Measurements from ENCODE around the gene EIF4H.
A peak's percentile ranks its signal among the peaks of the same experiment; 100 is the strongest.
"Not testable (repeated sequence)": the region's sequence is repeated elsewhere in the genome, so short reads cannot be mapped to it uniquely, and the experiment has no call there.

Gene EIF4H

DNA sequence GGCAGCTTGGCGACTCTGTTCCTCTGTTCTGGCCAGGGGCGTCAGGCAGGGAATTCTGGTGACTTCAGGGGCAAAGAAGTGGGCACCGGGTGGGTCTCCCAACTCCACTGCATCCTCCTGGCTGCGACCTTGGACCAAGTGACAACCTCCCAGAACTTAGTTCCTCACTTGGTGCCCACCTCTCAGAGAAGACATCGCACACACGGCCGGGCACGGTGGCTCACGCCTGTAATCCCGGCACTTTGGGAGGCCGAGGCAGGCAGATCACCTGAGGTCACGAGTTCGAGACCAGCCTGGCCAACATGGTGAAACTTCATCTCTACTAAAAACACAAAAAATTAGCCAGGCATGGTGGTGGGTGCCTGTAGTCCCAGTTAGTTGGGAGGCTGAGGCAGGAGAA, 50.8 kb downstream of the EIF4H start:
- DNase-seq (ENCODE audit: low spot score), result not testable (repeated sequence)

DNA sequence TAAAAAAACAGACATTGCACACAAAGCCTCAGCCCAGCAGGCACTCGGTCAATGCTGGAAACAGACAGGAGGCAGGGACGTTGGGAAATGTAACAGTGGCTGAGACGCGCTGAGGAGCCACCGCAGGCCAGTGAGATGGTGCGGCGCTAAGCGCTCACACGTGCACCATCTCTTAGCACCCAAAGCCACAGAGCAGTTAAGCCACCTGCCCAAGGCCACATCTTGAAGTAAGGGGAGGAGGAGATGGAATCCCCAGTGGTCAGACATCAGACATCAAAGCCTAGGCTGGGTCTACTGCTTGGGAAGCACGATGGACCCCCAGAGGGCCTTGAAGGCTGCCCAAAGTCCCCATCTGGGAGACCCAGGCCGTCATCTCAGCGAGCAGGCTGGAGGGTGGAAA, 51.2 kb downstream of the EIF4H start:
- no peak for DNase-seq (ENCODE audit: low spot score)

DNA sequence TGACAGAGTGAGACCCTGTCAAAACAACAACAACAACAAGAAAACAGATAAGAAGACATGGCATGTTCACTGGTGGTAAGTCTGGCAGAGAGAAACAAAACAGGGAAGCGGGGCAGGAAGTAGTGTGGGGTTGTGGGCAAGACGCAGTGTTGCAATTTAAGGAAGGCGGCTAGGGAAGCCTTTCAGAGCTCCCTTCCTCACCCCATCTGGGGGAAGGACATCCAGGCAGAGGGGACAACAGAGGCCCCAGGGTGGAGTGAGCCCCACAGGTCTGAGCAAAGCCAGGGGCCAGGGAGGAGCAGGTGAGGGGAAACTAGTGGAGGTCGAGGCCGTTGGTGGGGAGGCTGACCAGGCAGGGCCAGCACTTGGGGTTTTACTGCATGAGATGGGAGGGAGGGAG, 52.5 kb downstream of the EIF4H start:
- DNase-seq (ENCODE audit: low spot score), result no peak

- DNase-seq (ENCODE audit: low spot score), result peak; percentile 48
These were observed 55.1 kb downstream of the EIF4H start for GRCh38 chr7:74228951-74229900.

DNA sequence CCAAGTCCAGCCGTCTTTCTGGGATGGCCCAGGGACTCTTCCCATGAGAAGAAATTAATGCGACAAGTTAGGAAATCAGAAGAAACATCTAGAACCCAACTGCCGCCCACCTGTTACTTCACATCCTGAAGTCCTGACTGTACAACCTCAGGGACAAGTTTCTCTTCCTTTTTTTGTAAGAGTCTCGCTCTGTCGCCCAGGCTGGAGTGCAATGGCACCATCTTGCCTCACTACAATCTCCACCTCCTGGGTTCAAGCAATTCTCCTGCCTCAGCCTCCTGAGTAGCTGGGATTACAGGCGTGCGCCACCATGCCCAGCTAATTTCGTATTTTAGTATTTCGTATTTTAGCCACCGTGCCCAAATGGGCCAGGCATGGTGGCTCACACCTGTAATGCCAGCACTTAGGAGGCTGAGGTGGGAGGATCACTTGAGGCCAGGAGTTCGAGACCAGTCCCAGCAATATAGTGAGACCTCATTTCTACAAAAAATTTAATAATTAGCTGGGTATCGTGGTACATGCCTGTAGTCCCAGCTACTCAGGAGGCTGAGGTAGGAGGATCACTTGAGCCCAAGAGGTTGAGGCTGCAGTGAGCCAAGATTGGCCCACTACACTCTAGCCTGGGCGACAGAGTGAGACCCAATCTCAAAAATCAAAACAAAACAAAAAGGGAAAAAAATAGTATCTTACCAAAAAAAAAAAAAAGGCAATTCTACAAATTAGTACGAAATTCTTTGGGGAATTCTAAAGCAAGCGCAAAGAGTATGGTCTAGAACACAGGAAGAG, 56.5 kb downstream of the EIF4H start:
- no peak for DNase-seq (ENCODE audit: low spot score)

- no peak for DNase-seq (ENCODE audit: low spot score)
These were observed 57.1 kb downstream of the EIF4H start for GRCh38 chr7:74231232-74231590.

GRCh38 chr7:74233655-74234285, 59.6 kb downstream of the EIF4H start:
- DNase-seq (ENCODE audit: low spot score), result peak; percentile 89

- no peak for DNase-seq (ENCODE audit: low spot score)
These were observed 61.5 kb downstream of the EIF4H start for GRCh38 chr7:74235518-74236268.

DNA sequence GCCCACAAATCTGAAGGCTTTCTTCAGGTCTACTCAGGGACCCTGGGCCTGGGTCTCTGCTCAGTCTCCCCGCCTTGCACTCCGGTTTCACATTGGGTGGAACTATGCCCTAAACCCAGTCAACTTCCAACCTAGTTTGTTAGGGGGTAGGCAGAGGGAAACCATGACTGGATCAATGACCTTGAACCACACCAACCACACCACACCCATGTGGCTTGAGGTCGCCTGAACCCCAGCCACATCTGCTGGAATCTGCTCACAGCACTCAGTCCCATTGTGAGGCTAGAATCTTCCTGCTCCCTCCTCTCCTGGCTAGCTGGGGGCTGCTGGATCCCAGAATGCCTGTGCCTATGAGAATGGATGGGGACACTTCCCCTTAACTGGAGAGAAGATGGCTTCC, 62.1 kb downstream of the EIF4H start:
- no peak for DNase-seq (ENCODE audit: low spot score)

DNA sequence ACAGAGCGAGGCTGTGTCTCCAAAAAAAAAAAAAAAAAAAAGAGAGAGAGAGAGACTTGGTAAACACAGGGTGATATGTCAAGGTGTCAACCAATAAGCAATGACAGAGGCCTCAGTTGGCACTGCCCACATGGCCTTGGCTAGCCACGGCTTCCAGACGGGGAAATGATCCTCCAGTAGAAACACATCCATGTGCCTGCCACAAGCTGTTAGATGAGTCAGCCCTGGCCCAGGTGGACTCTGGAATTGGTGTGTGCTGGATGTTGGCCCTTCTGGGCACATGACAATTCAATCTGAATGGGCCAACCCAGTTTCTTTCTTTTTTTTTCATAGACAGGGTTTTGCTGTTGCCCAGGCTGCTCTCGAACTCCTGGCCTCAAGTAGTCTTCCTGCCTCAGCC, 66.3 kb downstream of the EIF4H start:
- DNase-seq (ENCODE audit: low spot score), result no peak

- DNase-seq (ENCODE audit: low spot score), result no peak
These were observed 67.9 kb downstream of the EIF4H start for GRCh38 chr7:74242122-74242443.

- no peak for DNase-seq (ENCODE audit: low spot score)
These were observed 72.3 kb downstream of the EIF4H start for GRCh38 chr7:74246497-74246896.

Measured in hepatic stellate cell (primary cell).